Endodermal cell (in vitro differentiated cells): ENCODE measurements around the gene SNAP29. TPM values are rescaled to one million over a fixed set of nuclear protein-coding genes. Genes with fewer than 3 reads are reported as not detected.

Source experiments
- DNase-seq: peaks from one replicate; pipeline ENCODE4 v3.0.0-alpha.2; 2017
- H3K27ac ChIP-seq: 2 replicates; pipeline ENCODE4 v1.5.1; 2013; ENCODE audit warnings: mild to moderate bottlenecking, low read depth, low read length, moderate library complexity
- H3K27me3 ChIP-seq: 2 replicates; pipeline ENCODE4 v1.6.1; 2013; ENCODE audit warnings: mild to moderate bottlenecking, low read length, moderate library complexity; ENCODE audit not compliant: insufficient read depth, control insufficient read depth, poor library complexity, severe bottlenecking
- H3K36me3 ChIP-seq: 2 replicates; pipeline ENCODE4 v1.7.0; 2013; ENCODE audit warnings: mild to moderate bottlenecking, low read length, moderate library complexity; ENCODE audit not compliant: control insufficient read depth, insufficient read depth
- H3K4me1 ChIP-seq: one replicate; pipeline ENCODE4 v1.7.0; 2013; ENCODE audit warnings: low read length; ENCODE audit not compliant: control insufficient read depth, insufficient read depth
- H3K4me3 ChIP-seq: 2 replicates; pipeline ENCODE4 v1.5.1; 2013; ENCODE audit warnings: mild to moderate bottlenecking, low read length, moderate library complexity
- H3K9ac ChIP-seq: 2 replicates; pipeline ENCODE4 v1.6.1; 2013; ENCODE audit warnings: mild to moderate bottlenecking, low read length, moderate library complexity; ENCODE audit not compliant: poor library complexity, severe bottlenecking; ENCODE audit errors: extremely low read depth
- H3K9me3 ChIP-seq: 2 replicates; pipeline ENCODE4 v1.6.1; 2013; ENCODE audit warnings: mild to moderate bottlenecking, low read length, moderate library complexity; ENCODE audit not compliant: control insufficient read depth
- H3K27ac Mint-ChIP-seq: 2 replicates; pipeline ENCODE4 v1.8.0; 2020; ENCODE audit warnings: mixed read lengths
- H3K27me3 Mint-ChIP-seq: 2 replicates; pipeline ENCODE4 v1.8.0; 2021; ENCODE audit warnings: mild to moderate bottlenecking, mixed read lengths; ENCODE audit not compliant: insufficient read depth
- H3K36me3 Mint-ChIP-seq: 2 replicates; pipeline ENCODE4 v1.8.0; 2020; ENCODE audit warnings: low read depth, mixed read lengths
- H3K4me1 Mint-ChIP-seq: 2 replicates; pipeline ENCODE4 v1.8.0; 2020; ENCODE audit warnings: mixed read lengths
- H3K4me3 Mint-ChIP-seq: 2 replicates; pipeline ENCODE4 v1.8.0; 2020; ENCODE audit warnings: mild to moderate bottlenecking, moderate library complexity, mixed read lengths
- H3K9me3 Mint-ChIP-seq: 2 replicates; pipeline ENCODE4 v1.8.0; 2020; ENCODE audit warnings: mild to moderate bottlenecking, mixed read lengths
- CTCF ChIP-seq: fragments of 200-600 bp; sonication (generic); conservative IDR thresholded peaks from 2 replicates; pipeline ENCODE4 v1.5.0; 2021; ENCODE audit warnings: antibody characterized with exemption, mild to moderate bottlenecking
- WGBS, 2 experiments: methylation state at CpG; one replicate each; pipeline versions ENCODE4 v1.1.5 to v1.1.7; 2013; ENCODE audit warnings: missing lambda C conversion rate in 2 of 2, mixed read lengths in 1 of 2; ENCODE audit not compliant: insufficient coverage in 1 of 2, insufficient read length in 1 of 2; 5-methylcytosine and 5-hydroxymethylcytosine counted together
- total RNA-seq, 2 donors: library from RNA; stranded (reverse); fragmentation: NEBNext Ultra II Directional in 1 of 2; extraction: Animal tissue kit (Norgen Biotek cat#: 25700) in 1 of 2; gene quantifications; 2 replicates in 1 of 2; 3 replicates in 1 of 2; pipeline ENCODE4 v1.2.1, GENCODE V29; 2021

SNAP29 gene
- total RNA-seq, 2 donors from 2014 or later: 16.5 to 21.8 TPM

GRCh38 chr22:20916916-20917810 lies 58.4 kb downstream of the SNAP29 start, which contains the start of gene CRKL:
Gene CRKL, plus strand, starts transcription at chr22:20917407. Its CDS starts 528 bp downstream, at chr22:20917935.
- Mint-ChIP-seq H3K27ac (peak within 1 kb of the TSS; percentile 98), H3K4me3 (peak within 1 kb of the TSS; percentile 100), H3K27me3 (no peaks in the 10 kb centered on the region), H3K36me3 (peaks cover 6% of the 10 kb centered on the region), H3K4me1 (peaks cover 15% of the 10 kb centered on the region), H3K9me3 (no peaks in the 10 kb centered on the region)
- H3K4me3 ChIP-seq: peak within 1 kb of the TSS; percentile 91
- peaks cover 10% of the 10 kb centered on the region for H3K36me3 ChIP-seq
- 0% methylated on average over 39 to 92 of the region's 92 CpGs for WGBS, 2 experiments
- H3K9ac ChIP-seq: peak within 1 kb of the TSS; percentile 83
- H3K4me1 ChIP-seq: no peaks in the 10 kb centered on the region
- peak; percentile 99 for DNase-seq
- H3K9me3 ChIP-seq: no peaks in the 10 kb centered on the region
- no peaks in the 10 kb centered on the region for H3K27me3 ChIP-seq
- peak; percentile 97 for TF ChIP-seq CTCF
- peak within 1 kb of the TSS; percentile 91 for H3K27ac ChIP-seq

GRCh38 chr22:20918663-20919218 lies 59.9 kb downstream of the SNAP29 start:
- Mint-ChIP-seq H3K4me1 (peaks cover 18% of the 10 kb centered on the region), H3K36me3 (peaks cover 8% of the 10 kb centered on the region), H3K9me3 (no peaks in the 10 kb centered on the region), H3K27ac (peak overlapping the region; percentile 98), H3K4me3 (peak overlapping the region; percentile 100), H3K27me3 (no peaks in the 10 kb centered on the region)
- Histone ChIP-seq H3K27ac (no peak overlapping the region), H3K36me3 (peaks cover 13% of the 10 kb centered on the region), H3K27me3 (no peaks in the 10 kb centered on the region), H3K9me3 (no peaks in the 10 kb centered on the region), H3K4me3 (peak overlapping the region; percentile 91), H3K4me1 (no peaks in the 10 kb centered on the region), H3K9ac (peak overlapping the region; percentile 83)
- TF ChIP-seq CTCF: no peak
- no peak for DNase-seq
- WGBS, 2 experiments: 0% methylated on average over 8 to 15 of the region's 19 CpGs

- H3K36me3 Mint-ChIP-seq: peaks cover 15% of the 10 kb centered on the region
- H3K9me3 ChIP-seq: no peaks in the 10 kb centered on the region
- peak overlapping the region; percentile 98 for H3K27ac Mint-ChIP-seq
- H3K4me3 ChIP-seq: peak overlapping the region; percentile 91
- H3K27me3 ChIP-seq: no peaks in the 10 kb centered on the region
- 42% methylated on average over 1 of the region's 4 CpGs; no CpG with 5 or more reads in 1 of the 2 experiments for WGBS, 2 experiments
- DNase-seq: no peak
- H3K9ac ChIP-seq: peak overlapping the region; percentile 83
- no peaks in the 10 kb centered on the region for H3K4me1 ChIP-seq
- peak overlapping the region; percentile 100 for H3K4me3 Mint-ChIP-seq
- TF ChIP-seq CTCF: no peak
- peaks cover 25% of the 10 kb centered on the region for H3K4me1 Mint-ChIP-seq
- H3K27ac ChIP-seq: no peak overlapping the region
- H3K36me3 ChIP-seq: peaks cover 13% of the 10 kb centered on the region
- no peaks in the 10 kb centered on the region for H3K27me3 Mint-ChIP-seq
- no peaks in the 10 kb centered on the region for H3K9me3 Mint-ChIP-seq
These were observed 60.9 kb downstream of the SNAP29 start for GRCh38 chr22:20919718-20920117.
